ENCODE results near the gene APOL4. TPM values are rescaled to one million over a fixed set of nuclear protein-coding genes. Genes with fewer than 3 reads are reported as not detected.
A peak's percentile ranks its signal among the peaks of the same experiment; 100 is the strongest.

The APOL4 gene
- total and polyA plus RNA-seq, 2 of the 4 experiments (the other 2 are of a cell fraction) = 0.07 TPM; not detected in 1

DNA sequence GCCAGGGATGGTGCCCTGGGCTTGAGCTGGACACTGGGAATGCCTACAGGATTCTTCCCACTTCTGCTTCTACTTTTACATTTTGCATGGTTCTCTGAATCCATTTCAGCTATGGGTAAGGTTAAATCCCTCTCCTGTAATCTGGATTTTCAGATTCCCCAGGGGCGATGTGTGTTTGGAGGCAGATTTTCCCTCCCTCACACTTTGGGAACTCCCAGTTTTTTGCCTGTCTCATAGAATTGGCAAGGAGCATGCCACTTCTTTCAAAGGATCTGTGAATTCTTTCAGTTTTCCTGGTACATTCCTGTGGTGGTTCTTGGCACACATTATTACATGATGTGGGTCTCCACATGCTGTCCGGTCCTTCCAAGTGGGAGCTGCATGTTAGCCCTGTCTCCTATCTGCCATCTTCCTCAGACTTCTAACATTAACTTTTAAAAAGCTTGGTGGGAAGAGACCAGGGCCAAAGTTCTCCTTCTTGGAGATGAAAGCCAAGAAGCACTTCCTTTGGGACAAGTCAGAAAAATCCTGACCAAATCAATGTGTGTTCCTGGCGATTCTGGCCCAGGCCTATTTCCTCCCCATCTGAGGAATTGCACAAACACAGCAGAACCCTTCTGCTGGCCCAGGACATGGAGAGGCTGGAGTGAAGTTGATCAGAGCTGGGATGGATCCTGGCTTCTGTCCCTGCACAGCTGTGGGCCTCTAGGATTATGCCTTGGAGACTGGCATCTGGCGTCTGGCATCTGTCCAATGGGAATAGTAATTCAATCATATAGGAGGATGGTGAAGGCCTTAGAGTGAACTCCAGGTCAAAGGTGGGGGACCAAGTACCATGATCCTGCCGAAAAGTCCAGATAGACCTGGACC, 43.1 kb upstream of the APOL4 start:
- DNase-seq = peak; percentile 52
- H3K27me3 ChIP-seq (ENCODE audit: control insufficient read depth, insufficient read depth, low read length) = no peaks in the 10 kb centered on the region
- H2AFZ ChIP-seq (replicated peaks; ENCODE audit: low read length, poor library complexity) = no peak overlapping the region
- H3K23ac ChIP-seq (ENCODE audit: low read depth, low read length) = no peak overlapping the region
- intact Hi-C loops (cut with micrococcal nuclease) = no loop called here
- no peak overlapping the region for H4K91ac ChIP-seq (ENCODE audit: insufficient read depth, low read depth, low read length)
- H4K20me1 ChIP-seq (ENCODE audit: insufficient read depth, low read length) = no peaks in the 10 kb centered on the region
- TF ChIP-seq MXI1 (IDR thresholded peaks at IDR 0.05; ENCODE audit: borderline replicate concordance, low read depth, low read length) (no peak), SMC3 (IDR thresholded peaks at IDR 0.05; ENCODE audit: low read depth, low read length) (no peak), NFE2L2 (IDR thresholded peaks at IDR 0.05; ENCODE audit: low read depth, low read length) (no peak), BHLHE40 (IDR thresholded peaks at IDR 0.05; ENCODE audit: low read depth, low read length) (no peak), RCOR1 (IDR thresholded peaks at IDR 0.05; ENCODE audit: insufficient replicate concordance, low read length) (no peak)
- H3K79me1 ChIP-seq (ENCODE audit: low read depth in 1 of 2, low read length in 2 of 2) = no peaks in the 10 kb centered on the region
- H3K9me1 ChIP-seq (ENCODE audit: insufficient read depth, low read length) = no peaks in the 10 kb centered on the region
- in situ Hi-C loops (cut with MboI; ENCODE audit: low sequenced_read_pairs) = no loop called here
- dilution Hi-C loops (cut with HindIII; ENCODE audit: low sequenced_read_pairs, unreplicated experiment) = no loop called here
- no peak overlapping the region for H3K14ac ChIP-seq (replicated peaks; ENCODE audit: low read depth, low read length)
- H3K18ac ChIP-seq (ENCODE audit: low read depth, low read length) = no peak overlapping the region
- no peak overlapping the region for H2BK120ac ChIP-seq (ENCODE audit: low read depth, low read length)
- H3K4ac ChIP-seq (ENCODE audit: low read depth, low read length) = no peak overlapping the region
- no peak overlapping the region for H3K4me3 ChIP-seq (ENCODE audit: insufficient read depth, low read depth, low read length)
- H2BK20ac ChIP-seq (ENCODE audit: low read depth, low read length) = no peak overlapping the region
- H4K5ac ChIP-seq (ENCODE audit: low read depth, low read length) = no peak overlapping the region
- no peak overlapping the region for H2BK5ac ChIP-seq (ENCODE audit: low read depth, low read length, poor library complexity, severe bottlenecking)
- H3K36me3 ChIP-seq (ENCODE audit: control insufficient read depth, insufficient read depth, low read length) = no peaks in the 10 kb centered on the region
- H2BK15ac ChIP-seq (ENCODE audit: low read depth, low read length) = no peak overlapping the region
- ChIA-PET POLR2A (ENCODE audit: unreplicated experiment) (no interaction called here), CTCF (no interaction called here)
- ATAC-seq (ENCODE audit: low read depth) = peak; percentile 21; the same call in 1 of the 2 replicates
- no peak overlapping the region for H2AK9ac ChIP-seq (replicated peaks; ENCODE audit: low read depth, low read length, poor library complexity)
- BruUV-seq (replicated peaks) = no TSS peak
- WGBS, 2 experiments (ENCODE audit: extremely low coverage in 2 of 2, insufficient read length in 1 of 2) = 93% methylated on average over 2 of the region's 5 CpGs; no CpG with 5 or more reads in 1 of the 2 experiments
- no peak overlapping the region for H3K56ac ChIP-seq (ENCODE audit: extremely low read depth, insufficient read depth, low read length)
- peaks cover 2% of the 10 kb centered on the region; the same call in 1 of the 2 replicates for H3K4me1 ChIP-seq (ENCODE audit: control insufficient read depth, insufficient read depth, low read length)
- no peak overlapping the region for H3K9ac ChIP-seq (ENCODE audit: low read depth, low read length)
- H4K8ac ChIP-seq (ENCODE audit: low read depth in 2 of 2, low read length in 2 of 2) = no peak overlapping the region
- no peak overlapping the region for H3K4me2 ChIP-seq (ENCODE audit: low read depth, low read length)
- H3K9me3 ChIP-seq (ENCODE audit: control insufficient read depth, insufficient read depth, low read length) = no peaks in the 10 kb centered on the region
- no peak overlapping the region for H2AK5ac ChIP-seq (ENCODE audit: low read depth, low read length)
- H3K27ac ChIP-seq (ENCODE audit: insufficient read depth, low read length) = no peak overlapping the region
